DND-41 (cell line): ENCODE data around the gene RPA1.

Source experiments
- EZH2 ChIP-seq: IDR thresholded peaks from 3 replicates; pipeline ENCODE4 v1.6.1; 2012; ENCODE audit warnings: borderline replicate concordance, low read depth, mild to moderate bottlenecking, moderate library complexity, low read length, inconsistent platforms; ENCODE audit not compliant: severe bottlenecking
- TF ChIP-seq, protein P1 (sequence below): IDR thresholded peaks from 2 replicates; pipeline ENCODE4 v1.5.1; 2012; ENCODE audit warnings: borderline replicate concordance, low read length, moderate library complexity, mild to moderate bottlenecking; ENCODE audit not compliant: poor library complexity, severe bottlenecking; ENCODE audit errors: extremely low read depth

DNA sequence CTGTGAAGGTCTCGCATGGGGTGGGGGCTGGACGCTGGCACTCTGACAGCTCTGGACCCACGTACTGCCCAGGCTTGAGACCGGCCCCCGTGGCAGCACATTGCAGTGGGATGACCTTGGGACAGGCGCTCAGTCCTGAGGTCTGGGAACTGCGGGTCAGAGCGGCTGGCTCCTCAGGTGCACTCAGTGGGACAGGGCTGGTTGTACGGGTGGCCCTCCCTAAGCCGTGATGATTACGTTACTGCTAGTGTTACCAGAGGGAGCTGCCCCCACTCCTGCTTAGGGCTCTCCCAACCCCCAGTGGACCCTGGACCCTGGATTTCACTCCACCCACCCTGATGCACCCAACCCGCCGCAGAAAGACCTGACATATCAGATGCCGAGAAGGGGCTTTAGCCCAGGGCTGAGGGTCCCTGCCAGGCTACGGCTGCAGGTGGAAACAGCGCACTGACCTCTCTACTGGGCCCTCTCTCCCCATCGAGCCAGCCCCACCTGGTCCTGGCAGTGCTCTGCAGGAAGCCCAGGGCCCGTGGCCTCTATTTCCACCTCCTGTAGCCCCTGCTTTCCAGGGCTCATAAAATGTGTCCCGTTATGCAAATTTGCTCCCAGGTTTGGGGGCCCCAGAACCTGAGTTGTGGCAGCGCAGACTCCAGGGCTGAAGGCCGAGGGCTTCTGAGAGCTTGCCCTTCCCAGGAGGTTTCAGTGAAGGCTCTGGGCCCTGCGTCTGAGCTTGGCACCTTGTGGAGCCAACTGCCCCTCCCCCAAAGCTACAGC, 118.1 kb downstream of the RPA1 start:
- TF ChIP-seq, protein P1, sequence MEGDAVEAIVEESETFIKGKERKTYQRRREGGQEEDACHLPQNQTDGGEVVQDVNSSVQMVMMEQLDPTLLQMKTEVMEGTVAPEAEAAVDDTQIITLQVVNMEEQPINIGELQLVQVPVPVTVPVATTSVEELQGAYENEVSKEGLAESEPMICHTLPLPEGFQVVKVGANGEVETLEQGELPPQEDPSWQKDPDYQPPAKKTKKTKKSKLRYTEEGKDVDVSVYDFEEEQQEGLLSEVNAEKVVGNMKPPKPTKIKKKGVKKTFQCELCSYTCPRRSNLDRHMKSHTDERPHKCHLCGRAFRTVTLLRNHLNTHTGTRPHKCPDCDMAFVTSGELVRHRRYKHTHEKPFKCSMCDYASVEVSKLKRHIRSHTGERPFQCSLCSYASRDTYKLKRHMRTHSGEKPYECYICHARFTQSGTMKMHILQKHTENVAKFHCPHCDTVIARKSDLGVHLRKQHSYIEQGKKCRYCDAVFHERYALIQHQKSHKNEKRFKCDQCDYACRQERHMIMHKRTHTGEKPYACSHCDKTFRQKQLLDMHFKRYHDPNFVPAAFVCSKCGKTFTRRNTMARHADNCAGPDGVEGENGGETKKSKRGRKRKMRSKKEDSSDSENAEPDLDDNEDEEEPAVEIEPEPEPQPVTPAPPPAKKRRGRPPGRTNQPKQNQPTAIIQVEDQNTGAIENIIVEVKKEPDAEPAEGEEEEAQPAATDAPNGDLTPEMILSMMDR: no peak
- no peak for TF ChIP-seq EZH2
